B cell (primary cell): Measurements from ENCODE around the gene PRKCB. TPM values are rescaled to one million over a fixed set of nuclear protein-coding genes. Genes with fewer than 3 reads are reported as not detected.
A peak's percentile ranks its signal among the peaks of the same experiment; 100 is the strongest.

Experiments
- ATAC-seq: fragments of 200-7000 bp; cut with Tn5 transposase; one replicate; pipeline ENCODE4 v1.10.0; 2021; ENCODE audit warnings: low read depth, mild to moderate bottlenecking, moderate number of reproducible peaks, moderate library complexity
- CTCF ChIA-PET: fragments of 350-600 bp; sonication (Branson Sonifier 250); formaldehyde crosslinking; loops from one replicate; lab custom pipeline; 2021; ENCODE audit warnings: antibody characterized with exemption, inconsistent platforms; lab: Charles Lee
- POLR2A ChIA-PET: fragments of 350-600 bp; sonication (Branson Sonifier 250); formaldehyde crosslinking; loops from one replicate; lab custom pipeline; 2021; ENCODE audit warnings: antibody characterized with exemption; lab: Charles Lee
- DNase-seq: peaks from one replicate; pipeline ENCODE4 v3.0.0; 2013
- H2AFZ ChIP-seq: 2 replicates; pipeline ENCODE4 v1.6.1; 2012; ENCODE audit warnings: mild to moderate bottlenecking, low read depth, low read length; ENCODE audit not compliant: insufficient read depth, poor library complexity, severe bottlenecking
- H3K27ac ChIP-seq, 2 donors: 1 replicate in 1 of 2; 2 replicates in 1 of 2; pipeline ENCODE4 v1.5.1; 2012 to 2013; ENCODE audit warnings: low read length in 2 of 2, mild to moderate bottlenecking in 2 of 2, moderate library complexity in 1 of 2
- H3K27me3 ChIP-seq, 4 experiments: fragments of 200-600 bp in 1 of 4; sonication (generic) in 1 of 4; replicated peaks in 1 of 4; 1 replicate in 2 of 4; 2 replicates in 2 of 4; pipeline versions ENCODE4 v1.6.1 to v1.7.0; 2013 to 2016; ENCODE audit warnings: low read length in 3 of 4, mild to moderate bottlenecking in 2 of 4, mixed read lengths in 1 of 4, moderate library complexity in 1 of 4; ENCODE audit not compliant: insufficient read depth in 4 of 4, control insufficient read depth in 3 of 4; ENCODE audit errors: control extremely low read depth in 1 of 4
- H3K36me3 ChIP-seq, 2 experiments: replicated peaks in 1 of 2; 1 replicate in 1 of 2; 2 replicates in 1 of 2; pipeline versions ENCODE4 v1.6.1 to v1.7.1; 2013; ENCODE audit warnings: low read length in 1 of 2; ENCODE audit not compliant: insufficient read depth in 2 of 2, control insufficient read depth in 1 of 2; ENCODE audit errors: control extremely low read depth in 1 of 2, extremely low read depth in 1 of 2
- H3K4me1 ChIP-seq, 2 donors: fragments of 200-600 bp in 1 of 2; sonication (generic) in 1 of 2; 1 replicate in 1 of 2; 2 replicates in 1 of 2; pipeline versions ENCODE4 v1.5.1 to v1.6.1; 2013 to 2017; ENCODE audit warnings: low read length in 2 of 2; ENCODE audit not compliant: control insufficient read depth in 2 of 2, insufficient read depth in 2 of 2
- H3K4me2 ChIP-seq: replicated peaks from 2 replicates; pipeline ENCODE3; 2012; ENCODE audit warnings: mild to moderate bottlenecking, low read depth, low read length; ENCODE audit not compliant: poor library complexity, severe bottlenecking
- H3K4me3 ChIP-seq, 5 experiments: fragments of 200-600 bp in 1 of 5; sonication (generic) in 1 of 5; 1 replicate in 3 of 5; 2 replicates in 2 of 5; pipeline versions ENCODE4 v1.5.1 to v1.7.0; 2011 to 2016; ENCODE audit warnings: low read length in 4 of 5, mild to moderate bottlenecking in 4 of 5, low read depth in 2 of 5, control low read depth in 1 of 5, moderate library complexity in 1 of 5; ENCODE audit not compliant: insufficient read depth in 1 of 5; ENCODE audit errors: control extremely low read depth in 1 of 5, extremely low read depth in 1 of 5
- H3K79me2 ChIP-seq: fragments of 200-600 bp; sonication (generic); one replicate; pipeline ENCODE4 v1.6.0; 2016; ENCODE audit warnings: low read length; ENCODE audit not compliant: control insufficient read depth, insufficient read depth
- H3K9ac ChIP-seq: fragments of 200-600 bp; sonication (generic); 2 replicates; pipeline ENCODE4 v1.6.1; 2017; ENCODE audit warnings: mild to moderate bottlenecking, low read length, moderate library complexity
- H3K9me3 ChIP-seq, 3 donors: one replicate each; pipeline versions ENCODE4 v1.6.1 to v1.7.1; 2013; ENCODE audit warnings: low read length in 2 of 3; ENCODE audit not compliant: control insufficient read depth in 2 of 3, insufficient read depth in 1 of 3; ENCODE audit errors: control extremely low read depth in 1 of 3
- H4K20me1 ChIP-seq: 2 replicates; pipeline ENCODE4 v1.6.0; 2012; ENCODE audit warnings: mild to moderate bottlenecking, low read length; ENCODE audit not compliant: insufficient read depth, control insufficient read depth, poor library complexity, severe bottlenecking
- H3K27ac Mint-ChIP-seq: one replicate; pipeline ENCODE4 v1.8.0; 2021; ENCODE audit warnings: mixed read lengths
- H3K27me3 Mint-ChIP-seq: one replicate; pipeline ENCODE4 v1.8.0; 2021; ENCODE audit warnings: mixed read lengths
- H3K4me1 Mint-ChIP-seq: one replicate; pipeline ENCODE4 v1.8.0; 2021; ENCODE audit warnings: mixed read lengths
- H3K4me3 Mint-ChIP-seq: one replicate; pipeline ENCODE4 v1.8.0; 2021; ENCODE audit warnings: mixed read lengths
- H3K9me3 Mint-ChIP-seq: one replicate; pipeline ENCODE4 v1.8.0; 2022; ENCODE audit warnings: mixed read lengths; ENCODE audit not compliant: insufficient read depth
- EZH2 ChIP-seq: IDR thresholded peaks from 2 replicates; pipeline ENCODE4 v1.6.1; 2012; ENCODE audit warnings: borderline replicate concordance, low read depth, mild to moderate bottlenecking, moderate library complexity, low read length; ENCODE audit not compliant: insufficient read depth, poor library complexity, severe bottlenecking
- WGBS: methylation state at CpG from one replicate; pipeline ENCODE4 v1.1.5; 2013; ENCODE audit warnings: missing lambda C conversion rate; ENCODE audit not compliant: insufficient coverage; 5-methylcytosine and 5-hydroxymethylcytosine counted together
- intact Hi-C: fragments of 100-400 bp; cut with micrococcal nuclease; formaldehyde crosslinking; loops from one replicate; pipeline ENCODE4 v1.10.0; 2022
- polyA plus RNA-seq: library from polyadenylated mRNA; depleted of rRNA; stranded (reverse); fragments of >200 nt; gene quantifications from 2 replicates; pipeline ENCODE4 v1.2.3, GENCODE V29; 2012
- total RNA-seq, 2 donors: library from RNA; stranded (reverse); fragments of 120-200 nt in 1 of 2; gene quantifications; 1 replicate in 1 of 2; 2 replicates in 1 of 2; pipeline versions ENCODE4 v1.2.3 to v1.2.4, GENCODE V29; 2013 to 2022
- TF ChIP-seq, protein P1 (sequence below): fragments of 200-600 bp; IDR thresholded peaks from one replicate; pipeline ENCODE4 v1.8.0; 2022; ENCODE audit warnings: antibody characterized with exemption, mild to moderate bottlenecking

PRKCB gene
- total and polyA plus RNA-seq, 2 donors (not counting 1 experiment from before 2014, with no cell fraction given) = 106 to 373 TPM

- intact Hi-C loops = no loop called here
- peak overlapping the region; percentile 18 for H2AFZ ChIP-seq
- peaks cover 0 to 75% of the 10 kb centered on the region in 2 experiments for H3K36me3 ChIP-seq
- CTCF ChIA-PET = interaction anchor here (0.6 to 16.0 kb wide), 27 partner anchors 9 to 469 kb away, joined by 3 to 296 read pairs (median 6); no protein-coding TSS in a partner anchor
- Mint-ChIP-seq H3K9me3 (no peaks in the 10 kb centered on the region), H3K27ac (peak overlapping the region; percentile 90), H3K27me3 (no peaks in the 10 kb centered on the region), H3K4me1 (peaks cover 64% of the 10 kb centered on the region), H3K4me3 (peak overlapping the region; percentile 82)
- H3K4me1 ChIP-seq = peaks cover 27 to 41% of the 10 kb centered on the region in 2 donors
- peaks cover 41% of the 10 kb centered on the region for H3K79me2 ChIP-seq
- H3K4me3 ChIP-seq = peak overlapping the region in 4 of 5 experiments; percentile 7 to 37 (median 30)
- H3K4me2 ChIP-seq = peak overlapping the region; percentile 66
- TF ChIP-seq EZH2 = no peak
- TF ChIP-seq, protein P1, sequence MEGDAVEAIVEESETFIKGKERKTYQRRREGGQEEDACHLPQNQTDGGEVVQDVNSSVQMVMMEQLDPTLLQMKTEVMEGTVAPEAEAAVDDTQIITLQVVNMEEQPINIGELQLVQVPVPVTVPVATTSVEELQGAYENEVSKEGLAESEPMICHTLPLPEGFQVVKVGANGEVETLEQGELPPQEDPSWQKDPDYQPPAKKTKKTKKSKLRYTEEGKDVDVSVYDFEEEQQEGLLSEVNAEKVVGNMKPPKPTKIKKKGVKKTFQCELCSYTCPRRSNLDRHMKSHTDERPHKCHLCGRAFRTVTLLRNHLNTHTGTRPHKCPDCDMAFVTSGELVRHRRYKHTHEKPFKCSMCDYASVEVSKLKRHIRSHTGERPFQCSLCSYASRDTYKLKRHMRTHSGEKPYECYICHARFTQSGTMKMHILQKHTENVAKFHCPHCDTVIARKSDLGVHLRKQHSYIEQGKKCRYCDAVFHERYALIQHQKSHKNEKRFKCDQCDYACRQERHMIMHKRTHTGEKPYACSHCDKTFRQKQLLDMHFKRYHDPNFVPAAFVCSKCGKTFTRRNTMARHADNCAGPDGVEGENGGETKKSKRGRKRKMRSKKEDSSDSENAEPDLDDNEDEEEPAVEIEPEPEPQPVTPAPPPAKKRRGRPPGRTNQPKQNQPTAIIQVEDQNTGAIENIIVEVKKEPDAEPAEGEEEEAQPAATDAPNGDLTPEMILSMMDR = no peak
- peak; percentile 83 for ATAC-seq
- H3K27me3 ChIP-seq = no peaks in the 10 kb centered on the region
- POLR2A ChIA-PET = interaction anchor here (0.6 to 1.6 kb wide), 3 partner anchors 16 to 233 kb away, joined by 3 to 7 read pairs (median 3); no protein-coding TSS in a partner anchor
- H3K9me3 ChIP-seq = peaks cover 0 to 12% (median 0%) of the 10 kb centered on the region in 3 donors
- 14% methylated on average over 10 of the region's 17 CpGs for WGBS
- peaks cover 27% of the 10 kb centered on the region for H4K20me1 ChIP-seq
- peak; percentile 59 for DNase-seq
- H3K9ac ChIP-seq = peak overlapping the region; percentile 38
- peak overlapping the region; percentile 39 to 70 for H3K27ac ChIP-seq
Measured at GRCh38 chr16:24035127-24035842, 199.5 kb downstream of the PRKCB start.
